ENCODE results near the gene GATAD2A.

DNA sequence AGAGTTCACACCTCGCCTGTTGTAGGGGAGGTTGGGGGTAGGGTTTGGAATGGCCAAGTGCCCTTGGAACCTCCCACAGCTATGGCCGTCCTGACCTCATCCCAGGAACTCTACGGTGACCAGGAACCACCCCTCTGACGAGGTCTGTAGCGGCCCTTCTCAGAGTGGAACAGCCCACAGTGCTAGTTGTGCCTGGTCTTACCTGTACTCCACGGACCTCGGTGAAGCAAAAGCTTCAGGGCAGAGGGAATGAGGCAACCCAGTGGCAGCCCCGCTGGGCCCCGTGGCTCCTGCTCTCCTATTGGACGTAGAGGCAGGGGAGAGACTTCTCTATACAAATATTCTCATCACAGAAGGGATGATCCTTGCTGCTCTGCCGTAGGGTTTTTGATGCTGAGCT lies 102.7 kb downstream of the GATAD2A start:
- TF ChIP-seq POLR2AphosphoS5 (IDR thresholded peaks at IDR 0.05), result no peak
- no peak for TF ChIP-seq POLR2A (IDR thresholded peaks at IDR 0.05)
- no peak for TF ChIP-seq EP300 (IDR thresholded peaks at IDR 0.05)
- TF ChIP-seq, protein P1, sequence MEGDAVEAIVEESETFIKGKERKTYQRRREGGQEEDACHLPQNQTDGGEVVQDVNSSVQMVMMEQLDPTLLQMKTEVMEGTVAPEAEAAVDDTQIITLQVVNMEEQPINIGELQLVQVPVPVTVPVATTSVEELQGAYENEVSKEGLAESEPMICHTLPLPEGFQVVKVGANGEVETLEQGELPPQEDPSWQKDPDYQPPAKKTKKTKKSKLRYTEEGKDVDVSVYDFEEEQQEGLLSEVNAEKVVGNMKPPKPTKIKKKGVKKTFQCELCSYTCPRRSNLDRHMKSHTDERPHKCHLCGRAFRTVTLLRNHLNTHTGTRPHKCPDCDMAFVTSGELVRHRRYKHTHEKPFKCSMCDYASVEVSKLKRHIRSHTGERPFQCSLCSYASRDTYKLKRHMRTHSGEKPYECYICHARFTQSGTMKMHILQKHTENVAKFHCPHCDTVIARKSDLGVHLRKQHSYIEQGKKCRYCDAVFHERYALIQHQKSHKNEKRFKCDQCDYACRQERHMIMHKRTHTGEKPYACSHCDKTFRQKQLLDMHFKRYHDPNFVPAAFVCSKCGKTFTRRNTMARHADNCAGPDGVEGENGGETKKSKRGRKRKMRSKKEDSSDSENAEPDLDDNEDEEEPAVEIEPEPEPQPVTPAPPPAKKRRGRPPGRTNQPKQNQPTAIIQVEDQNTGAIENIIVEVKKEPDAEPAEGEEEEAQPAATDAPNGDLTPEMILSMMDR (IDR thresholded peaks at IDR 0.05), result no peak

All from sigmoid colon (tissue), 4 donors.